H9 (cell line): ENCODE measurements around the gene ACSM5. TPM values are rescaled to one million over a fixed set of nuclear protein-coding genes. Genes with fewer than 3 reads are reported as not detected.

Experiments
- DNase-seq: peaks from one replicate; pipeline ENCODE4 v3.0.0-alpha.2; 2017
- H2AFZ ChIP-seq: one replicate; pipeline ENCODE4 v1.6.1; 2013; ENCODE audit warnings: mild to moderate bottlenecking, low read length, control low read depth, moderate library complexity
- H2AK5ac ChIP-seq: 2 replicates; pipeline ENCODE4 v1.6.1; 2013; ENCODE audit warnings: low read length, control low read depth, mixed read lengths; ENCODE audit not compliant: insufficient read length
- H2BK120ac ChIP-seq: one replicate; pipeline ENCODE4 v1.6.1; 2013; ENCODE audit warnings: low read depth, mild to moderate bottlenecking, low read length, control low read depth, inconsistent platforms; ENCODE audit not compliant: poor library complexity, severe bottlenecking
- H2BK12ac ChIP-seq: 2 replicates; pipeline ENCODE4 v1.6.1; 2013; ENCODE audit warnings: low read length, control low read depth, mixed read lengths, low read depth; ENCODE audit not compliant: insufficient read length
- H2BK15ac ChIP-seq: 2 replicates; pipeline ENCODE4 v1.6.1; 2013; ENCODE audit warnings: low read depth, low read length, control low read depth
- H2BK20ac ChIP-seq: one replicate; pipeline ENCODE4 v1.6.1; 2013; ENCODE audit warnings: low read depth, mild to moderate bottlenecking, low read length, control low read depth, inconsistent platforms; ENCODE audit not compliant: poor library complexity, severe bottlenecking
- H2BK5ac ChIP-seq: 2 replicates; pipeline ENCODE4 v1.6.1; 2013; ENCODE audit warnings: low read length, control low read depth, mixed read lengths; ENCODE audit not compliant: insufficient read length
- H3K14ac ChIP-seq: 2 replicates; pipeline ENCODE4 v1.6.1; 2013; ENCODE audit warnings: low read length, control low read depth; ENCODE audit not compliant: insufficient read depth
- H3K18ac ChIP-seq: 2 replicates; pipeline ENCODE4 v1.6.1; 2013; ENCODE audit warnings: low read depth, mild to moderate bottlenecking, mixed read lengths, low read length, control low read depth; ENCODE audit not compliant: insufficient read length
- H3K23ac ChIP-seq: 2 replicates; pipeline ENCODE4 v1.6.1; 2013; ENCODE audit warnings: low read length, control low read depth, mixed read lengths, low read depth; ENCODE audit not compliant: insufficient read length
- H3K23me2 ChIP-seq: 2 replicates; pipeline ENCODE4 v1.6.1; 2013; ENCODE audit warnings: low read depth, mild to moderate bottlenecking, mixed read lengths, low read length, control low read depth; ENCODE audit not compliant: insufficient read length, poor library complexity, severe bottlenecking
- H3K27ac ChIP-seq: 2 replicates; pipeline ENCODE4 v1.5.1; 2013; ENCODE audit warnings: low read length, control low read depth, mixed read lengths, low read depth; ENCODE audit not compliant: insufficient read length
- H3K27me3 ChIP-seq: 2 replicates; pipeline ENCODE4 v1.6.1; 2013; ENCODE audit warnings: low read length, control low read depth, inconsistent platforms; ENCODE audit not compliant: insufficient read depth
- H3K4ac ChIP-seq: 2 replicates; pipeline ENCODE4 v1.6.1; 2013; ENCODE audit warnings: low read depth, mild to moderate bottlenecking, control low read depth, inconsistent platforms, low read length, moderate library complexity
- H3K4me1 ChIP-seq: 2 replicates; pipeline ENCODE4 v1.6.1; 2013; ENCODE audit warnings: low read length, control low read depth, inconsistent platforms; ENCODE audit not compliant: insufficient read depth
- H3K4me2 ChIP-seq: 2 replicates; pipeline ENCODE4 v1.6.1; 2013; ENCODE audit warnings: low read length, control low read depth, mixed read lengths; ENCODE audit not compliant: insufficient read length, insufficient read depth
- H3K56ac ChIP-seq: 2 replicates; pipeline ENCODE4 v1.6.1; 2013; ENCODE audit warnings: low read depth, mild to moderate bottlenecking, mixed read lengths, low read length, control low read depth; ENCODE audit not compliant: insufficient read length
- H3K79me1 ChIP-seq: 2 replicates; pipeline ENCODE4 v1.6.1; 2013; ENCODE audit warnings: low read depth, mild to moderate bottlenecking, moderate library complexity, low read length, control low read depth, inconsistent platforms; ENCODE audit not compliant: insufficient read depth, poor library complexity, severe bottlenecking
- H3K79me2 ChIP-seq: 2 replicates; pipeline ENCODE4 v1.6.1; 2013; ENCODE audit warnings: low read length, control low read depth, inconsistent platforms; ENCODE audit not compliant: insufficient read depth
- H3K9ac ChIP-seq: 2 replicates; pipeline ENCODE4 v1.6.1; 2013; ENCODE audit warnings: low read length, control low read depth, mixed read lengths; ENCODE audit not compliant: insufficient read length; ENCODE audit errors: extremely low read depth
- H3K9me3 ChIP-seq: one replicate; pipeline ENCODE4 v1.6.1; 2013; ENCODE audit warnings: low read depth, low read length, inconsistent platforms; ENCODE audit not compliant: control insufficient read depth
- H3T11ph ChIP-seq: one replicate; pipeline ENCODE4 v1.6.1; 2013; ENCODE audit warnings: mild to moderate bottlenecking, low read length, control low read depth, inconsistent platforms
- H4K20me1 ChIP-seq: one replicate; pipeline ENCODE4 v1.6.1; 2013; ENCODE audit not compliant: control insufficient read depth, insufficient read length, insufficient read depth
- H4K5ac ChIP-seq: 2 replicates; pipeline ENCODE4 v1.6.1; 2013; ENCODE audit warnings: low read depth, mild to moderate bottlenecking, mixed read lengths, low read length, control low read depth; ENCODE audit not compliant: insufficient read length
- H4K8ac ChIP-seq: replicated peaks from 2 replicates; pipeline ENCODE4 v1.6.1; 2013; ENCODE audit warnings: low read length, control low read depth, mixed read lengths, low read depth; ENCODE audit not compliant: insufficient read length
- H4K91ac ChIP-seq: 2 replicates; pipeline ENCODE4 v1.6.1; 2013; ENCODE audit warnings: low read depth, mild to moderate bottlenecking, moderate library complexity, mixed read lengths, low read length, control low read depth; ENCODE audit not compliant: insufficient read length
- H3K27ac Mint-ChIP-seq, 3 experiments: 2 replicates in 2 of 3; 3 replicates in 1 of 3; pipeline ENCODE4 v1.8.0; 2020 to 2021; ENCODE audit warnings: mixed read lengths in 3 of 3, mild to moderate bottlenecking in 1 of 3, moderate library complexity in 1 of 3
- H3K27me3 Mint-ChIP-seq: 2 replicates; pipeline ENCODE4 v1.8.0; 2021; ENCODE audit warnings: low read depth, mild to moderate bottlenecking, moderate library complexity, mixed read lengths
- H3K36me3 Mint-ChIP-seq, 3 experiments: 2 replicates in 2 of 3; 3 replicates in 1 of 3; pipeline ENCODE4 v1.8.0; 2020 to 2021; ENCODE audit warnings: low read depth in 3 of 3, mixed read lengths in 3 of 3; ENCODE audit not compliant: insufficient read depth in 1 of 3
- H3K4me1 Mint-ChIP-seq, 2 experiments: 2 replicates each; pipeline ENCODE4 v1.8.0; 2020; ENCODE audit warnings: mixed read lengths in 2 of 2
- H3K4me3 Mint-ChIP-seq, 2 experiments: 2 replicates in 1 of 2; 3 replicates in 1 of 2; pipeline ENCODE4 v1.8.0; 2020 to 2021; ENCODE audit warnings: mild to moderate bottlenecking in 2 of 2, mixed read lengths in 2 of 2, moderate library complexity in 1 of 2
- H3K9me3 Mint-ChIP-seq, 2 experiments: 2 replicates in 1 of 2; 3 replicates in 1 of 2; pipeline ENCODE4 v1.8.0; 2020; ENCODE audit warnings: mild to moderate bottlenecking in 2 of 2, mixed read lengths in 2 of 2, moderate library complexity in 1 of 2
- WGBS: extraction: QIAGEN DNeasy Blood & Tissue Kit; methylation state at CpG from one replicate; pipeline ENCODE4 v1.1.7; 2013; ENCODE audit warnings: missing lambda C conversion rate, low lambda C conversion rate, mixed read lengths; ENCODE audit not compliant: insufficient read length; ENCODE audit errors: extremely low coverage; 5-methylcytosine and 5-hydroxymethylcytosine counted together
- total RNA-seq: library from RNA; stranded (reverse); gene quantifications from 2 replicates; pipeline ENCODE4 v1.2.1, GENCODE V29; 2021
- TF ChIP-seq, protein P1 (sequence below): fragments of 200-600 bp; sonication (generic); conservative IDR thresholded peaks from 3 replicates; pipeline ENCODE4 v1.8.0; 2021; ENCODE audit warnings: antibody characterized with exemption, mild to moderate bottlenecking

Gene ACSM5
- total RNA-seq, 1 experiment from 2014 or later = not detected

DNA sequence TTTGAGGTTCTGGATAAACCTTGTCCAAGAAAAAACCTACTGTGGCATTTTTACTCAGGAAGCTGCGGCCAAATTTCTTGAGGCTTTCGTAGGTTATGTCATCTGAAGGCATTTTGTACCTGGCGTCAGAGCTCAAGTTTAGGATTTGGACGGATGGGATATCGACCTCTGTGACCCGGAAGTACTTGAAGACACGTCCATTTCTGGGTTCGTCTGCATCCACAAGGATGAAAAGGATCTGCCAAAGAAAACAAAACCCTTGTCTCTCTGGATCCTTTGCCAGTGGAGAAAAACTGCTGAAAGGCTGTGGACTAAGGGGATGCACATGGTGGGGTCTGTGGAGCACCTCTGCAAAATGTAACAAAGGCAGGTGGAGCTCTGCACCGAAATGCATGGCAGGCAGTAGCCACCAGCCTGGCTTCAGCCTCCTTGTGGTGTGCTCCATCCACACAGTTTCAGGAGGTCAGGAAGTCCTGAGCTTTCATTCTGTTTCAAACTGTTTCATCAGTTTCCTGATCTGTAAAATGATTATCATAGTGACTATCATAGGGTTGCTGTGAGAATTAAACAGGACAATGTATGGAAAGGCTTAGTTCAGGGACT lies 39.8 kb upstream of the ACSM5 start:
- no peak overlapping the region for H3K14ac ChIP-seq
- no peak overlapping the region for H2BK120ac ChIP-seq
- no peak overlapping the region for H2BK20ac ChIP-seq
- H4K20me1 ChIP-seq = no peaks in the 10 kb centered on the region
- TF ChIP-seq, protein P1, sequence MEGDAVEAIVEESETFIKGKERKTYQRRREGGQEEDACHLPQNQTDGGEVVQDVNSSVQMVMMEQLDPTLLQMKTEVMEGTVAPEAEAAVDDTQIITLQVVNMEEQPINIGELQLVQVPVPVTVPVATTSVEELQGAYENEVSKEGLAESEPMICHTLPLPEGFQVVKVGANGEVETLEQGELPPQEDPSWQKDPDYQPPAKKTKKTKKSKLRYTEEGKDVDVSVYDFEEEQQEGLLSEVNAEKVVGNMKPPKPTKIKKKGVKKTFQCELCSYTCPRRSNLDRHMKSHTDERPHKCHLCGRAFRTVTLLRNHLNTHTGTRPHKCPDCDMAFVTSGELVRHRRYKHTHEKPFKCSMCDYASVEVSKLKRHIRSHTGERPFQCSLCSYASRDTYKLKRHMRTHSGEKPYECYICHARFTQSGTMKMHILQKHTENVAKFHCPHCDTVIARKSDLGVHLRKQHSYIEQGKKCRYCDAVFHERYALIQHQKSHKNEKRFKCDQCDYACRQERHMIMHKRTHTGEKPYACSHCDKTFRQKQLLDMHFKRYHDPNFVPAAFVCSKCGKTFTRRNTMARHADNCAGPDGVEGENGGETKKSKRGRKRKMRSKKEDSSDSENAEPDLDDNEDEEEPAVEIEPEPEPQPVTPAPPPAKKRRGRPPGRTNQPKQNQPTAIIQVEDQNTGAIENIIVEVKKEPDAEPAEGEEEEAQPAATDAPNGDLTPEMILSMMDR = no peak
- no peaks in the 10 kb centered on the region for H3K79me2 ChIP-seq
- H2AK5ac ChIP-seq = no peak overlapping the region
- no peak overlapping the region for H3K23ac ChIP-seq
- no peak overlapping the region for H3K27ac Mint-ChIP-seq
- H3K4me3 Mint-ChIP-seq = no peak overlapping the region
- H4K91ac ChIP-seq = no peak overlapping the region
- no peaks in the 10 kb centered on the region for H3K9me3 ChIP-seq
- no peaks in the 10 kb centered on the region for H3K23me2 ChIP-seq
- no peak overlapping the region for H2AFZ ChIP-seq
- H2BK5ac ChIP-seq = no peak overlapping the region
- H3K79me1 ChIP-seq = no peaks in the 10 kb centered on the region
- peaks cover 8% of the 10 kb centered on the region for H3K27me3 Mint-ChIP-seq
- H4K8ac ChIP-seq = no peak overlapping the region
- no peaks in the 10 kb centered on the region for H3K4me1 Mint-ChIP-seq
- H3K9ac ChIP-seq = no peak overlapping the region
- no peak overlapping the region for H4K5ac ChIP-seq
- no peaks in the 10 kb centered on the region for H3K27me3 ChIP-seq
- no peak overlapping the region for H3K4me2 ChIP-seq
- H2BK12ac ChIP-seq = no peak overlapping the region
- H2BK15ac ChIP-seq = no peak overlapping the region
- H3K4ac ChIP-seq = no peak overlapping the region
- H3K18ac ChIP-seq = no peak overlapping the region
- DNase-seq = no peak
- WGBS = no CpG with 5 or more reads among the region's 9 CpGs
- H3K4me1 ChIP-seq = no peaks in the 10 kb centered on the region
- H3K9me3 Mint-ChIP-seq = no peaks in the 10 kb centered on the region
- no peak overlapping the region for H3K56ac ChIP-seq
- no peaks in the 10 kb centered on the region for H3K36me3 Mint-ChIP-seq
- H3T11ph ChIP-seq = no peak overlapping the region
- no peak overlapping the region for H3K27ac ChIP-seq
